Renal pelvis (tissue), 4 donors: ENCODE measurements around the gene CCDC9. TPM values are rescaled to one million over a fixed set of nuclear protein-coding genes. Genes with fewer than 3 reads are reported as not detected.
"Not testable (repeated sequence)": the region's sequence is repeated elsewhere in the genome, so short reads cannot be mapped to it uniquely, and the experiment has no call there.

ENCODE experiments used
- DNase-seq: peaks from one replicate; pipeline ENCODE4 v3.0.0-alpha.2; 2013
- polyA plus RNA-seq, 3 donors: library from polyadenylated mRNA; unstranded; fragments of 120-200 nt; gene quantifications; one replicate each; pipeline ENCODE4 v1.2.1, GENCODE V29; 2013; ENCODE audit not compliant: insufficient read length in 3 of 3

Gene CCDC9
- polyA plus RNA-seq, 3 donors: 25.8 to 30.2 (median 26.0) TPM

GRCh38 chr19:47230921-47231214 lies 25.5 kb upstream of the CCDC9 start, which contains the start of gene BBC3:
Gene BBC3 (minus strand): TSS chr19:47231199. CDS start chr19:47228431, 2,768 bp downstream.
- no peak for DNase-seq

DNA sequence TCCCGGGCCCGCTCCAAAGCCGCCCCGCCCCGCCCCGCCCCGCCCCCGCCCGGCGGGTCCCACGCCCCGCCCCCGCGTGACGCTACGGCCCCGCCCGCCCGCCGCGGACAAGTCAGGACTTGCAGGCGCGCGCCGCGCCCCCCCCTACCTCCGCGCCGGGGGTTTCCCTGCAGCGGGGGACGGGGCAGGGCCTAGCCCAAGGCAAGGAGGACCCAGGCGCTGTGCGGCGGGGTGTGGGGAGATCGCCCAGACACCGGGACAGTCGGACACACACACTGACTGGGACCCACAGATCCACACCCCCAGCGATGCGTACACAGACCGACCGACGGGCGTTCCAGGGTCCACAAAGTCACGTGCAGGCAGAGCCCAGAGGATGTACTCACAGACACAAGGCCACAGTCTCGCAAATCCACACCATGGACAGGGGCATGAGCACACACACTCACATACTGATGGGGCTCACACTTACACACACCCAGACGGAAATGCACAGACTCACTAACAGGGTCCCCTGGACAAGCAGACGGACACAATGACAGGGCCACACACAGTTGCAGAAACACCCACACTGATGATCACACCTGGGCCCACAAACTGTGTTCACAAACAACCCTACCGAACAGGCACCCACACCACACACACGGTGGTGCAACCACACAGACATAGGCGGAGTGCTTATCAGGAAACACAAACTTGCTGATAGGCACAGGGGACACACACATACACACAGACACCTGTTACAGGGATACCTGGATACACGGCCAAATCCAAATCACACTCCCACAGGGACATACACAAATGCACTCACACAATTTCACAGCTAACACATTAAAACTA lies 24.9 kb upstream of the CCDC9 start:
- DNase-seq: no peak

DNA sequence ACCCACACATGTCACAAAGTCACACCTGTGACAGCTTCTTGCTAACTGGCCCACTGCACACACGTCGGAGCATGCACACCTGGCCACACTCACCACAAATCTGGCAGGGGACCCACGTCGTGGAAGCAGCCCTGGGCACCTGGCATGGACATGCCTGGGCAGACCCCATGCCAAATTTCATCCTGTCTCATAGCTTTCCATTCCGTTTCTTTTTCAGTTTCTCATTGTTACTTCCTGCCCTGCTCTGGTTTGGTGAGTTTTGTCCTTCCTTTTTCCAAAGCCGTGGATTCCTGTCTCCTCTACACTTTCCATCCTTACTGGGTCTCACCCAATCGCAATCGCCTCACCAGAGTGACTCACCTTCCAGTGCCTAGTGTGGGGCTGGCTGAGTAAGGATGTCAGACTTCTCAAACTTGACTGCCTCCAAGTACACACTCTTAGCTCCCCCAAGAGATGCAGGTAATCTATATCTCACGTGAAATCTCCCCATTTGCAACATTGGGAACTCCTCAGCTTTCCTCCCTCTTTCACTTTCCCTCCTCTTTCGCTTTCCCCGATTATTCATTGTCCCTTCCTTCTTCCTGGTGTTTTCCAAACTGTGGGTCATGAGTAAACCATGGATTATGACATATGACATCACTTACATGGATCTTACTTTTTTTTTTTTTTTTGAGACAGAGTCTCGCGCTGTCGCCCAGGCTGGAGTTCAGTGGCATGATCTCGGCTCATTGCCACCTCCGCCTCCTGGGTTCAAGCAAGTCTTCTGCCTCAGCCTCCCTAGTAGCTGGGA lies 23.7 kb upstream of the CCDC9 start:
- DNase-seq: no peak

DNA sequence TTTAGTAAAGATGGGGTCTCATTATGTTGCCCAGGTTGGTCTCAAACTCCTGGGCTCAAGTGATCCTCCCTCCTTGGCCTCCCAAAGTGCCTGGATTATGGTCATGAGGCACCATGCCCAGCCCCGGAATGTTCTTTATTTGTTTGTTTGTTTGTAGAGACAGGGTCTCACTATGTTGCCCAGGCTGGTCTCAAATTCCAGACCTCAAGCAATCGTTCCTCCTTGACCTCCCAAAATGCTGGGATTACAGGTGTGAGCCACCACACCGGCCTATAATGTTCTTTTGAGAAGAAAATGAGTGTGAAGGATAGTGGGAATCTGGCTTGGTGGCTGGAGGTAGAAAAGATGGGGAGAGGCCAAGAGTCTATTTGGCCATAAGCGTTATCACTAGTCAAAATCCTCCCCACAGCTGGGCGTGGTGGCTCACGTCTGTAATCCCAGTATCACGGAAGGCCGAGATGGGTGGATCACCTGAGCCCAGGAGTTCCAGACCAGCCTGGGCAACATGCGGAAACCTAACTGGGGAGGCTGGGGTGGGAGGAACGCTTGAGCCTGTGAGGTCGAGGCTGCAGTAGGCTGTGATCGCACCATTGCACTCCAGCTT lies 20.2 kb upstream of the CCDC9 start:
- no peak for DNase-seq

- no peak for DNase-seq
Measured at GRCh38 chr19:47239152-47239551, 17.2 kb upstream of the CCDC9 start.

DNA sequence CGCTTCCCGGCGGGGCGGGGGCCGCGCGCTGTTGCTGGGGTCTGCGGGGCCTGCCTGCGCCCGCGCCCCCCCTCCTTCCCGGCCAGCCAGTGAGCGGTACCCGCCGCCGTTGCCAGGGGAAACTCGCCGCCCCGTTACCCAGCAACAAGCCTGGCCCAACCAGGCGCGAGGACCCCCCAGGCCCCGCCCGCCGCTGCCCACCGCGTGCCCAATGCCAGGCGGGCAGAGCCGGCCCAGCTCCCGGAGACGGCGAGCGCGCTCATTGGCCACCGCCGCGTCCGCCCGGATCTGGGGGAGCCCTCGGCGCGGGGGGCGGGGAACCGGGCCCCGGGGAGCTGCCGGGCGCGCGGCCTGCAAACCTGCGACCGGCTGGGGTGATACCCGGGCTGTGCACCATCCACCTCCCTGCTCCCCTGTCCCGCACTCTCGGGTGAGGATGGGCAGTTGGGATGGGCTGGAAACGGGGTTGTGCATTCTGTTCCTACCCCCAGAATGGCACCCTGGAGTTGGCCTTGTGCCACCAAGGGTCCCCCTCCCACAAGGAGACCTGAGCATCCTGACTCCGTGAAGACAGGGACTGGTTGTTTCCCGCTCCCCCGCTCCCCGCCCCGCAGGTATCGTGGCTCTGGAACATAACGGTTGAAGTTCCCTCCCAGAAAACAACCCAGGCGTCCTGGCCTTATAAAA lies 16.6 kb upstream of the CCDC9 start:
- DNase-seq: no peak

DNA sequence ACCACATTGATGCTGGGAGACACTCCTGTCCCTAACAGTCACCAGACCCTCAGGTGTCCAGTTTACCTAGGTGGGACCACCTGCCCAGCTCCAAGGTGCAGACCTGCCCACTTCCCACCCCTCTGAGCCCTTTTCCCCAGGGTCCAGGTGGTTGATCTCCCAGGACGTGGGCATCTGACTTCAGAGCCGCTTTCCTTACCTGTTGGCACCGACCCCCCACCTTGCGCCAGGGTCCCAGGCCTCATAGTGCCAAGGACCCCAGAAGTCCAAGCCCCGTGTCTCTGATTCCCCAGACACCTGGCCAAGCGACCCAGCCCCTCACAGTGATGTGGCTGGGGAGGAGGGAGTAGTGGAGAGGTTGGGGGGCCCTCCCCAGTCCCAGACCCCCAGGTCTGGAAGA lies 15.8 kb upstream of the CCDC9 start:
- no peak for DNase-seq

DNA sequence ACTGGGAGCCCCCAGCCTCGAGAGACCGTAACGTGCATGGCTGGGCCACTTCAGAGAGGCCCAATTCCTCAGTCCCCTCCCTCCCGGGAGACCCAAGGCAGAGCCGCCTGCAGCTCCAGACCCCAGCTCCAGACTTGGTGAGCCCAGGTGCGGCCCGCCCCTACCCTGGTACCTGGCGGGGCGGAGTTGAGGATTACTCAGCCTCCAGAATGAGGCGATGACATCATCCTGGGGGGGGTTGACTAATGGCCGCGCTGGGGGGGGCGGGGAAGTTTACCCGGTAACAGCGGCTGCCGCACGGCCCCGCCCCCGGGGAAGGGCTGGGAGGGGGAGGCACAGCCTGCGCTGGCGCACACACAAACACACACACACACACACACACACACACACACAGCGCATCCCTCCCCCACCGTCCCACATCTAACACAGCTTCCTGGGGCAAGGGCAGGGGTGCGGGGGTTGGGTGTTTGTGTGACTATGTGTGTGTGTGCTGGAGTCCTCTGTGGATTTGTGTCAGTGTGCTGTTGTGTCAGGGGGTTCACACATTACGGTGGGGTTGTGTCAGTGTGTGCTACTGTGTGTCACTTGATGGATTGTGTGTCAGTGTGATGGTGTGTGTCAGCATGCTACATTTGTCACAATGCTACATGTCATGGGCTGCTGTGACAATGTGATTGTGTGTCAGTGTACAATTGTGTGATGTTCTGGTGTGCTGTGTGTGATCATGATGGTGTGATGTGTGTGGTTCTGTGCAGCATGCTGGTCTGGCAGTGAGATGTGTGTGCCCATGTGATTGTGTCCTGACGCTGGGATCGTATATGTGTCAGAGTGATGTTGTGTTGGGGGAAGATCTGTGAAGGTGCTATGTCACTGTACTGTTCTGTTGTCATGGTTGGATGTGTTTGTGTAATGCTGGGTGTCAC lies 15.1 kb upstream of the CCDC9 start:
- DNase-seq: no peak

- no peak for DNase-seq
Measured at GRCh38 chr19:47241919-47242577, 14.3 kb upstream of the CCDC9 start.

DNA sequence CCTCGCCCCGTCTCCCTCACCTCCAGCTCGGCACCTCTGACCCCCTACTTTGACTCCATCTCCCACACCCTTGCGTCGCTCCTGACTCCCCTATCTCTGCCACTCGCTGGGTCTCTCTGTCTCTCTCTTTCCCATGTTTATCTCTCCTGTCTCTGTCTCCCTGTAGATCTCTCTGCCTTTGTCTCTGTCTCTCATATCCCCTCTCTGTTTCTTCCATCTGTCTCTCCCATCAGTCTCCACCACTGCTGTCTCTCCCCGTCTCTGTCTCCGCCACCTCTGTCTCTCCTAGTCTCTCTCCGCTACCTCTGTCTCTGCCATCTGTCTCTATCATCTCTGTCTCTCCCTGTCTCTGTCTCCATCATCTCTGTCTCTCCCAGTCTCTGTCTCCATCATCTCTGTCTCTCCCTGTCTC lies 13.0 kb upstream of the CCDC9 start:
- DNase-seq: no peak

- peak; percentile 89 for DNase-seq
Measured at GRCh38 chr19:47243776-47244547, 12.4 kb upstream of the CCDC9 start.

- no peak for DNase-seq
Measured at GRCh38 chr19:47247308-47247990, 8.9 kb upstream of the CCDC9 start.

- DNase-seq: not testable (repeated sequence)
Measured at GRCh38 chr19:47253016-47253415, 3.3 kb upstream of the CCDC9 start.

GRCh38 chr19:47253467-47253881 lies 2.9 kb upstream of the CCDC9 start:
- DNase-seq: no peak

DNA sequence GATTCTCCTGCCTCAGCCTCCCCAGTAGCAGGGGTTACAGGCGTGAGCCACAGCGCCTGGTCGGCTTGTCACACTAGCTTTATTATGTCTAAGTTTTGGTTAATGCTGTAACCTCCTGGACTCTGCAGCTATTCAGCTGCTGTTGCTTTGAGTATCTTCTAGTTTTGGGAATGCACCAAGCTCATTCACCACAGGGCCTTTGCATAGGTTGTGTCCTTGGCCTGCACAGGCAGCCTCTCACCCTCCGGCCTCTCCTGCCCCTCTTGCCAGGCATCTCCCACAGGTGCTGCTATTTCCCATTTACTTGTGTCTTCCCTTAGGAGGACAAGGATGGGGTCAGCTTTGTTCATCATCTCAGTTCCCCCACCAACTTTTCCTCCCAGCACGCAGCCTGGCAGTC lies 2.4 kb upstream of the CCDC9 start:
- no peak for DNase-seq

- DNase-seq: peak; percentile 99
Measured at GRCh38 chr19:47256693-47257410, 527 bp downstream of the CCDC9 start.

GRCh38 chr19:47257411-47258169 lies 1.3 kb downstream of the CCDC9 start:
- no peak for DNase-seq

DNA sequence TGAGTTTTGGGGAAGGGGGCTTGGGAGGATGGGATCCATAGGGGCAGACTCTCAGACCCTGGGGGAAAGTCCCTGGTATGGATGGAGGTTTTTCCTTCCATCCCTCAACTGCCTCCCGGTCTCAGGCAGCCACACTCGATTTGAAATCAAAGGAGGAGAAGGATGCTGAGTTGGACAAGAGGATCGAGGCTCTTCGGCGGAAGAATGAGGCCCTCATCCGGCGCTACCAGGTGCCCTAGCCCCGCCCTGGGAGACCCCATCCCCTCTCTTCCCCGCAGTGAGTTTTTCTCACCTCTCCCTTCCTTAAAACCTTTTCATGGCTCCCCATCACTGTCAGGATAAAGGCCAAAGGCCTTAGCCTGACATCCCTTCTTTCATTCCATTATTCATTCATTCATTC lies 2.1 kb downstream of the CCDC9 start:
- no peak for DNase-seq
